Activated CD4-positive, alpha-beta T cell treated with anti-CD3 and anti-CD28 coated beads, Interleukin-2, amount 10 ng/mL, durations not matched to agents 7 days and 5 days (primary cell): ENCODE data around the gene NUP214. TPM values are rescaled to one million over a fixed set of nuclear protein-coding genes. Genes with fewer than 3 reads are reported as not detected.
"Not testable (repeated sequence)": the region's sequence is repeated elsewhere in the genome, so short reads cannot be mapped to it uniquely, and the experiment has no call there.

Experiments used
- CTCF ChIA-PET: fragments of 350-600 bp; sonication (Branson Sonifier 250); formaldehyde crosslinking; loops from one replicate; lab custom pipeline; 2021; ENCODE audit warnings: antibody characterized with exemption; lab: Charles Lee
- POLR2A ChIA-PET: fragments of 350-600 bp; sonication (Branson Sonifier 250); formaldehyde crosslinking; loops from one replicate; lab custom pipeline; 2021; ENCODE audit warnings: antibody characterized with exemption; lab: Charles Lee
- DNase-seq: peaks from one replicate; pipeline ENCODE4 v3.0.0-alpha.2; 2020
- H3K27ac Mint-ChIP-seq: one replicate; pipeline ENCODE4 v1.8.0; 2021; ENCODE audit warnings: mild to moderate bottlenecking, moderate library complexity, mixed read lengths
- H3K27me3 Mint-ChIP-seq: one replicate; pipeline ENCODE4 v1.8.0; 2021; ENCODE audit warnings: mixed read lengths
- H3K36me3 Mint-ChIP-seq: one replicate; pipeline ENCODE4 v1.8.0; 2021; ENCODE audit warnings: low read depth, mixed read lengths
- H3K4me1 Mint-ChIP-seq: one replicate; pipeline ENCODE4 v1.8.0; 2021; ENCODE audit warnings: mixed read lengths
- H3K4me3 Mint-ChIP-seq: one replicate; pipeline ENCODE4 v1.8.0; 2021; ENCODE audit warnings: mild to moderate bottlenecking, moderate library complexity, mixed read lengths
- H3K9me3 Mint-ChIP-seq: one replicate; pipeline ENCODE4 v1.8.0; 2021; ENCODE audit warnings: mixed read lengths
- total RNA-seq, 2 experiments: library from RNA; stranded (reverse); gene quantifications; one replicate each; pipeline ENCODE4 v1.2.3, GENCODE V29; 2021

NUP214 gene
- total RNA-seq, 2 experiments from 2014 or later = 58.0 to 69.4 TPM

GRCh38 chr9:131153595-131153994 is 28.2 kb downstream of the NUP214 start:
- Mint-ChIP-seq H3K4me1 (peaks cover 14% of the 10 kb centered on the region), H3K9me3 (no peaks in the 10 kb centered on the region), H3K36me3 (peaks cover 50% of the 10 kb centered on the region), H3K27me3 (no peaks in the 10 kb centered on the region), H3K4me3 (no peak overlapping the region), H3K27ac (no peak overlapping the region)
- no peak for DNase-seq
- ChIA-PET POLR2A (no interaction called here), CTCF (no interaction called here)

GRCh38 chr9:131158673-131159072 is 33.3 kb downstream of the NUP214 start:
- H3K36me3 Mint-ChIP-seq = peaks cover 44% of the 10 kb centered on the region
- POLR2A ChIA-PET, H3K4me1 Mint-ChIP-seq, H3K27me3 Mint-ChIP-seq, H3K4me3 Mint-ChIP-seq, H3K27ac Mint-ChIP-seq, H3K9me3 Mint-ChIP-seq, DNase-seq: not testable (repeated sequence)
- CTCF ChIA-PET = interaction anchor here (0.8 kb wide), 2 partner anchors 16 to 178 kb away, joined by 3 read pairs; no protein-coding TSS in a partner anchor

- no peaks in the 10 kb centered on the region for H3K4me1 Mint-ChIP-seq
- no peak overlapping the region for H3K27ac Mint-ChIP-seq
- CTCF ChIA-PET = no interaction called here
- no peaks in the 10 kb centered on the region for H3K9me3 Mint-ChIP-seq
- peaks cover 44% of the 10 kb centered on the region for H3K36me3 Mint-ChIP-seq
- H3K4me3 Mint-ChIP-seq = no peak overlapping the region
- POLR2A ChIA-PET = interaction anchor here (0.6 kb wide), 1 partner anchor 207 kb away, joined by 4 read pairs; no protein-coding TSS in a partner anchor
- DNase-seq = no peak
- H3K27me3 Mint-ChIP-seq = no peaks in the 10 kb centered on the region
Measured at GRCh38 chr9:131160416-131161112, 35.2 kb downstream of the NUP214 start.

- POLR2A ChIA-PET = no interaction called here
- peaks cover 47% of the 10 kb centered on the region for H3K36me3 Mint-ChIP-seq
Measured at GRCh38 chr9:131161585-131161984, 36.2 kb downstream of the NUP214 start.

GRCh38 chr9:131162886-131163285 is 37.5 kb downstream of the NUP214 start:
- CTCF ChIA-PET = no interaction called here

More at GRCh38 chr9:131161585-131161984, 36.2 kb downstream of the NUP214 start:
- H3K4me1 Mint-ChIP-seq = no peaks in the 10 kb centered on the region
- no peak for DNase-seq
- no peaks in the 10 kb centered on the region for H3K27me3 Mint-ChIP-seq
- no peaks in the 10 kb centered on the region for H3K9me3 Mint-ChIP-seq
- no peak overlapping the region for H3K27ac Mint-ChIP-seq
- CTCF ChIA-PET = no interaction called here
- H3K4me3 Mint-ChIP-seq = no peak overlapping the region

GRCh38 chr9:131165523-131165922 is 40.1 kb downstream of the NUP214 start:
- H3K27me3 Mint-ChIP-seq = no peaks in the 10 kb centered on the region
- peaks cover 9% of the 10 kb centered on the region for H3K4me1 Mint-ChIP-seq
- H3K4me3 Mint-ChIP-seq = no peak overlapping the region
- no peaks in the 10 kb centered on the region for H3K9me3 Mint-ChIP-seq
- peaks cover 51% of the 10 kb centered on the region for H3K36me3 Mint-ChIP-seq
- no peak for DNase-seq
- ChIA-PET POLR2A (no interaction called here), CTCF (no interaction called here)
- H3K27ac Mint-ChIP-seq = no peak overlapping the region

More at GRCh38 chr9:131162886-131163285, 37.5 kb downstream of the NUP214 start:
- Mint-ChIP-seq H3K9me3 (no peaks in the 10 kb centered on the region), H3K4me3 (no peak overlapping the region), H3K36me3 (peaks cover 58% of the 10 kb centered on the region), H3K27me3 (no peaks in the 10 kb centered on the region), H3K27ac (no peak overlapping the region), H3K4me1 (peaks cover 4% of the 10 kb centered on the region)
- POLR2A ChIA-PET = no interaction called here
- DNase-seq = no peak

GRCh38 chr9:131167146-131167692 is 41.8 kb downstream of the NUP214 start:
- Mint-ChIP-seq H3K4me1 (peaks cover 9% of the 10 kb centered on the region), H3K27ac (peak overlapping the region; percentile 39), H3K9me3 (peaks cover 4% of the 10 kb centered on the region), H3K36me3 (peaks cover 57% of the 10 kb centered on the region), H3K27me3 (no peaks in the 10 kb centered on the region), H3K4me3 (no peak overlapping the region)
- ChIA-PET CTCF (interaction anchor here (0.6 to 1.3 kb wide), 4 partner anchors 48 to 169 kb away, joined by 3 to 5 read pairs (median 4); partner anchors contain the start of gene PLPP7), POLR2A (no interaction called here)
- no peak for DNase-seq

- peaks cover 4% of the 10 kb centered on the region for H3K9me3 Mint-ChIP-seq
- ChIA-PET POLR2A (no interaction called here), CTCF (interaction anchor here (0.6 to 1.3 kb wide), 2 partner anchors 48 to 122 kb away, joined by 3 to 4 read pairs; partner anchors contain the start of gene PLPP7)
- DNase-seq = no peak
- H3K27me3 Mint-ChIP-seq = no peaks in the 10 kb centered on the region
- no peak overlapping the region for H3K4me3 Mint-ChIP-seq
- peaks cover 9% of the 10 kb centered on the region for H3K4me1 Mint-ChIP-seq
- peaks cover 58% of the 10 kb centered on the region for H3K36me3 Mint-ChIP-seq
- H3K27ac Mint-ChIP-seq = peak overlapping the region; percentile 39
Measured at GRCh38 chr9:131167936-131168335, 42.5 kb downstream of the NUP214 start.

- CTCF ChIA-PET = no interaction called here
- no peak for DNase-seq
- POLR2A ChIA-PET = no interaction called here
- no peaks in the 10 kb centered on the region for H3K27me3 Mint-ChIP-seq
- peaks cover 9% of the 10 kb centered on the region for H3K4me1 Mint-ChIP-seq
- H3K27ac Mint-ChIP-seq = no peak overlapping the region
- no peak overlapping the region for H3K4me3 Mint-ChIP-seq
- peaks cover 50% of the 10 kb centered on the region for H3K36me3 Mint-ChIP-seq
- H3K9me3 Mint-ChIP-seq = peaks cover 4% of the 10 kb centered on the region
Measured at GRCh38 chr9:131169563-131170240, 44.3 kb downstream of the NUP214 start.

GRCh38 chr9:131173995-131174394 is 48.6 kb downstream of the NUP214 start:
- Mint-ChIP-seq H3K4me1 (peaks cover 13% of the 10 kb centered on the region), H3K9me3 (peaks cover 4% of the 10 kb centered on the region), H3K27me3 (no peaks in the 10 kb centered on the region), H3K4me3 (no peak overlapping the region), H3K36me3 (peaks cover 53% of the 10 kb centered on the region), H3K27ac (no peak overlapping the region)
- ChIA-PET CTCF (interaction anchor here (1.4 kb wide), 1 partner anchor 110 kb away, joined by 3 read pairs; no protein-coding TSS in a partner anchor), POLR2A (no interaction called here)
- no peak for DNase-seq

- DNase-seq = no peak
- H3K27ac Mint-ChIP-seq = no peak overlapping the region
- peaks cover 59% of the 10 kb centered on the region for H3K36me3 Mint-ChIP-seq
- H3K27me3 Mint-ChIP-seq = no peaks in the 10 kb centered on the region
- CTCF ChIA-PET = interaction anchor here (1.4 kb wide), 1 partner anchor 109 kb away, joined by 3 read pairs; no protein-coding TSS in a partner anchor
- no peak overlapping the region for H3K4me3 Mint-ChIP-seq
- H3K9me3 Mint-ChIP-seq = peaks cover 4% of the 10 kb centered on the region
- peaks cover 9% of the 10 kb centered on the region for H3K4me1 Mint-ChIP-seq
- POLR2A ChIA-PET = no interaction called here
Measured at GRCh38 chr9:131174681-131175239, 49.4 kb downstream of the NUP214 start.

GRCh38 chr9:131177898-131178297 is 52.5 kb downstream of the NUP214 start:
- no peak for DNase-seq
- peaks cover 8% of the 10 kb centered on the region for H3K4me1 Mint-ChIP-seq
- ChIA-PET POLR2A (no interaction called here), CTCF (interaction anchor here (1.6 to 5.8 kb wide), 2 partner anchors 156 to 158 kb away, joined by 5 to 42 read pairs; no protein-coding TSS in a partner anchor)
- no peaks in the 10 kb centered on the region for H3K9me3 Mint-ChIP-seq
- peak overlapping the region; percentile 52 for H3K27ac Mint-ChIP-seq
- H3K4me3 Mint-ChIP-seq = no peak overlapping the region
- H3K27me3 Mint-ChIP-seq = no peaks in the 10 kb centered on the region
- H3K36me3 Mint-ChIP-seq = peaks cover 57% of the 10 kb centered on the region
